ENCODE measurements around the gene FHAD1.

The FHAD1 gene

DNA sequence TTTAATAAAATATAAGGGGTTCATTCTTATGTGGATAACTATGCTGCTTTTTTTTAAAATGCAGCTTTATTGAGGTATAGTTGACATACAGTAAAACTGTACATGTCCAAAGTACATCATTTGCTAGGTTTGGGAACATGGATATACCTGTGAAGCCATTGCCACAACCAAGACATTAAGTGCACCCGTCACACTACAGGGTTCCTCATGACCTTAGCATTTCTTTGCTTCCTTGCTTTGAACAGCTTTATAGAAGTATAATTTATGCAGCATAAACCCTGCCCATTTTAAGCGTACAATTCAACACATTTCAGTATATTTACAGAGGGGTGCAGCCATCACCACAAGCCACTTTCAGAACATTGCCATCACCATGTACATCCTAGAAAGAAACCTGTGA is 26.3 kb downstream of the FHAD1 start:
- H3K4me3 ChIP-seq (ENCODE audit: low read length), result no peak overlapping the region
- H3K4me2 ChIP-seq (ENCODE audit: low read depth, low read length), result no peak overlapping the region
- H3K79me2 ChIP-seq (ENCODE audit: low read length), result no peaks in the 10 kb centered on the region
- no peak overlapping the region for H3K27ac ChIP-seq (ENCODE audit: low read length)
- H3K27me3 ChIP-seq (replicated peaks; ENCODE audit: insufficient read depth, low read length), result no peaks in the 10 kb centered on the region
- H3K36me3 ChIP-seq (replicated peaks; ENCODE audit: insufficient read depth, low read length), result no peaks in the 10 kb centered on the region
- no peak overlapping the region for H3K9ac ChIP-seq (ENCODE audit: low read length)
- H4K20me1 ChIP-seq (ENCODE audit: insufficient read depth, low read length), result no peaks in the 10 kb centered on the region
- H2AFZ ChIP-seq (ENCODE audit: low read length), result no peak overlapping the region
- peaks cover 4% of the 10 kb centered on the region; the same call in 1 of the 2 replicates for H3K4me1 ChIP-seq (ENCODE audit: low read length)
- no peaks in the 10 kb centered on the region for H3F3A ChIP-seq (ENCODE audit: insufficient read depth, low read length)
- DNase-seq, result no peak
- no peak for TF ChIP-seq EZH2phosphoT487 (IDR thresholded peaks at IDR 0.05; ENCODE audit: low read length)
- no peaks in the 10 kb centered on the region for H3K9me2 ChIP-seq (replicated peaks; ENCODE audit: insufficient read depth, low read length)
- no peaks in the 10 kb centered on the region for H3K9me3 ChIP-seq (replicated peaks; ENCODE audit: insufficient read depth, low read length)

GRCh38 chr1:15275921-15276683 is 29.1 kb downstream of the FHAD1 start:
- no peaks in the 10 kb centered on the region for H3F3A ChIP-seq (ENCODE audit: insufficient read depth, low read length)
- H3K36me3 ChIP-seq (replicated peaks; ENCODE audit: insufficient read depth, low read length), result no peaks in the 10 kb centered on the region
- no peak for DNase-seq
- TF ChIP-seq EZH2phosphoT487 (IDR thresholded peaks at IDR 0.05; ENCODE audit: low read length) (no peak), EZH2 (optimal IDR thresholded peaks at IDR 0.05; ENCODE audit: low read depth, low read length) (no peak)
- TF ChIP-seq, protein P1, sequence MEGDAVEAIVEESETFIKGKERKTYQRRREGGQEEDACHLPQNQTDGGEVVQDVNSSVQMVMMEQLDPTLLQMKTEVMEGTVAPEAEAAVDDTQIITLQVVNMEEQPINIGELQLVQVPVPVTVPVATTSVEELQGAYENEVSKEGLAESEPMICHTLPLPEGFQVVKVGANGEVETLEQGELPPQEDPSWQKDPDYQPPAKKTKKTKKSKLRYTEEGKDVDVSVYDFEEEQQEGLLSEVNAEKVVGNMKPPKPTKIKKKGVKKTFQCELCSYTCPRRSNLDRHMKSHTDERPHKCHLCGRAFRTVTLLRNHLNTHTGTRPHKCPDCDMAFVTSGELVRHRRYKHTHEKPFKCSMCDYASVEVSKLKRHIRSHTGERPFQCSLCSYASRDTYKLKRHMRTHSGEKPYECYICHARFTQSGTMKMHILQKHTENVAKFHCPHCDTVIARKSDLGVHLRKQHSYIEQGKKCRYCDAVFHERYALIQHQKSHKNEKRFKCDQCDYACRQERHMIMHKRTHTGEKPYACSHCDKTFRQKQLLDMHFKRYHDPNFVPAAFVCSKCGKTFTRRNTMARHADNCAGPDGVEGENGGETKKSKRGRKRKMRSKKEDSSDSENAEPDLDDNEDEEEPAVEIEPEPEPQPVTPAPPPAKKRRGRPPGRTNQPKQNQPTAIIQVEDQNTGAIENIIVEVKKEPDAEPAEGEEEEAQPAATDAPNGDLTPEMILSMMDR (IDR thresholded peaks at IDR 0.05; ENCODE audit: low read length), result no peak
- no peaks in the 10 kb centered on the region for H3K9me3 ChIP-seq (replicated peaks; ENCODE audit: insufficient read depth, low read length)
- no peak overlapping the region for H3K4me2 ChIP-seq (ENCODE audit: low read depth, low read length)
- no peaks in the 10 kb centered on the region for H3K9me2 ChIP-seq (replicated peaks; ENCODE audit: insufficient read depth, low read length)
- no peaks in the 10 kb centered on the region for H4K20me1 ChIP-seq (ENCODE audit: insufficient read depth, low read length)
- H3K27ac ChIP-seq (ENCODE audit: low read length), result no peak overlapping the region
- no peak overlapping the region for H3K4me3 ChIP-seq (ENCODE audit: low read length)
- H3K9ac ChIP-seq (ENCODE audit: low read length), result no peak overlapping the region
- peaks cover 4% of the 10 kb centered on the region; the same call in 1 of the 2 replicates for H3K4me1 ChIP-seq (ENCODE audit: low read length)
- H3K27me3 ChIP-seq (replicated peaks; ENCODE audit: insufficient read depth, low read length), result no peaks in the 10 kb centered on the region
- H3K79me2 ChIP-seq (ENCODE audit: low read length), result no peaks in the 10 kb centered on the region
- H2AFZ ChIP-seq (ENCODE audit: low read length), result no peak overlapping the region

DNA sequence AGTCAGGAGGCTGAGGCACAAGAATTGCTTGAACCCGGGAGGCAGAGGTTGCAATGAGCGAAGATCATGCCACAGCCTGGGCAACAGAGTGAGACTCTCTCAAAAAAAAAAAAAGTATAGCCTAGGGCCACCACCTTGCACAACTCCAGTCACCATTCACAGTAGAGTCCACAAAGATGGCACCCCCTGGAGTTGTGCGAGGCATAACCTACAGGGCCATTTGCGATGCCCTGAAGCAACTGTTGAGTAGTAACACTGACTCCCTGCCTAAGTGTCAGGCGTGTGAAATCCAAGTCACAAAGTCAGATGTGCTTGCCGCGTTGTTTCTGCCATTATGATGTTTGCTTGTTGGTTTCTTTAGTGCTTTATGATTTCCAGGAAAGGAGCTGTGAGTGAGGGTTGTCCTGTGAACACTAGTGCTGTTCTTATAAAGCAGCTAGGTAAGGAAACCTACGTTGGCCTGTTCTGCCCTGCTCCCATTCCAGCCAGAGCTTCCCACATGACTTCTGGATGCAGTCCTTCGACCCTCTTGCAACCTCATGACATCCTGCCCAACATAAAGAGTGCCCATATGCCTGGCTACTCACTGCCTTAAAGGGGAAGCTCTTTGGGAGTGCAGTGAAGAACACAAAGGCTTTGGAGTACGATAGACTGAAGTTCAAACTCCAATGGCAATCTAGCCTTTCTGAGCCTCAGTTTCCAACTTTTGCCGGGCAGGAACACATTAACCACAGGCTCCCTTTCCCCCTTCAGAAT is 29.8 kb downstream of the FHAD1 start:
- Histone ChIP-seq H2AFZ (ENCODE audit: low read length) (no peak overlapping the region), H3K4me3 (ENCODE audit: low read length) (no peak overlapping the region), H3K27ac (ENCODE audit: low read length) (no peak overlapping the region), H4K20me1 (ENCODE audit: insufficient read depth, low read length) (no peaks in the 10 kb centered on the region), H3K4me2 (ENCODE audit: low read depth, low read length) (no peak overlapping the region), H3K9ac (ENCODE audit: low read length) (no peak overlapping the region), H3F3A (ENCODE audit: insufficient read depth, low read length) (no peaks in the 10 kb centered on the region), H3K9me2 (replicated peaks; ENCODE audit: insufficient read depth, low read length) (no peaks in the 10 kb centered on the region), H3K27me3 (replicated peaks; ENCODE audit: insufficient read depth, low read length) (no peaks in the 10 kb centered on the region), H3K9me3 (replicated peaks; ENCODE audit: insufficient read depth, low read length) (no peaks in the 10 kb centered on the region), H3K36me3 (replicated peaks; ENCODE audit: insufficient read depth, low read length) (no peaks in the 10 kb centered on the region), H3K79me2 (ENCODE audit: low read length) (no peaks in the 10 kb centered on the region), H3K4me1 (ENCODE audit: low read length) (peaks cover 4% of the 10 kb centered on the region; the same call in 1 of the 2 replicates)
- no peak for DNase-seq
- TF ChIP-seq, protein P1 (IDR thresholded peaks at IDR 0.05; ENCODE audit: low read length), result no peak
- no peak for TF ChIP-seq EZH2phosphoT487 (IDR thresholded peaks at IDR 0.05; ENCODE audit: low read length)
- no peak for TF ChIP-seq EZH2 (optimal IDR thresholded peaks at IDR 0.05; ENCODE audit: low read depth, low read length)

All from MM.1S (cell line).